NOMO-1 treated with dmso at 0.1 percent for 144 hours (cell line): Measurements from ENCODE around the gene STBD1.
"Not testable (repeated sequence)": the region's sequence is repeated elsewhere in the genome, so short reads cannot be mapped to it uniquely, and the experiment has no call there.

Source experiments
- DNase-seq: peaks from one replicate; lab custom pipeline; 2025; ENCODE audit not compliant: unreplicated experiment; lab: John Stamatoyannopoulos, UW

STBD1 gene

DNA sequence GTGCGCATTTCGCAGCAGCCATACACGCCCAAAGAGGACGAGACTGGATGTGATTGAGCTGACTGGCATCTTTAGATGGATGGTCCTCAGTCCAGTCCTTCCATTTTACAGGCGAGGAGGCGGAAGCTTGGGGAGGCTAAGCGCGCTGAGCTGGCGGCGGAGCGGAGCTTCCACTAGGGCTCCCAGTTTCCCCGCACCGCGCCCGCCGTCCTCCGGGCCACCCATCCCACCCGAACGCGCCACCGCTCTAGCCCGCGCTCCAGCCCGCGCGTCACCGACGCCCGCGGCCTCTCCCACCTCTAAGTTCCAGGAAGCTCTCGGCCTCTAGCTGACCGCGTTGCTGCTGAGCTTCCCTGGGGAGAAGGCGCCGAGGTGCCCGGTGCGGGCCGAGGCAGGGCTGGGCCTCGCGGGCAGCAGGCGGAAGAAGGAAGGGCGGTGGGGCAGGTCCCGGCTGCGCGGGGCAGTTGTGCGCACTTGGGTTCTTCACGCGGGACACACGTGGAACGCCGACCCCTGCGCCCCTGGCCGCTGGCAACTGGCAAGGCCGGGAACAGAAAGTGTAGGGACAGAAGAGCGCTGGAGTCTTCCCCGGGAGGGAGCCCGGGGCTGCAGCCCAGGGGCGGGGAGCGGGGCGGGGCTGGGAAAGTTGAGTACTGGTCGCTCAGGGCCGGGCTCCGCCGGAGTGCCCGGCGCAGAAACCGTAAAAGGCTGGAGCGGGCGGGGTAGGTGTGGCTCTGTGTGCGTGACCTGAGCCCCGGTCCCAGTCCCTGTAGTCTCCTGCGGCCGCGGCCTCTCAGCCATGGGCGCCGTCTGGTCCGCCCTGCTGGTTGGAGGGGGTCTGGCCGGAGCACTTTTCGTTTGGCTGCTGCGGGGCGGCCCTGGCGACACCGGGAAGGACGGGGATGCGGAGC, at the start of gene STBD1:
STBD1 (plus strand) TSS at position 763 of the 911 bp plus-strand sequence; CDS start at position 800, 37 bp downstream.
- DNase-seq, result peak; percentile 50

DNA sequence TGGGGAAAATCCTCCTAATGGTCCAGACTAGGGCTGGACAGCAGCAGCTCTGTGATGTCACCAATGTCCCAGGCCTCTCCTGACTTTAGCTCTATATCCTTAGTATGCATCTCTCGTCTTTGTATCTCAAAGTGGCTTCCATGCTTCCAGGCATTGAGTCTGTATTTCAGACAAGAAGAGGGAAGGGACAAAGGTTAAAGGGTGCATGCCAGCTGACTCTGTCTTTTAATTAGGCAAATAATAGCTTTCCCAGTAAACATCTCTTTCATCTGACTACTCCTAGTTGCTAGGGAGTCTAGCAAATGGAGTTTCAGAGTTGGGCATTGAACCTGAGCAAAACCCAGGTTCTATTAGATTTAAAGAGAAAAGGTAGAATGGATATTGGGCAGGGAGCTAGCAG, 49.6 kb upstream of the STBD1 start:
- DNase-seq, result no peak

DNA sequence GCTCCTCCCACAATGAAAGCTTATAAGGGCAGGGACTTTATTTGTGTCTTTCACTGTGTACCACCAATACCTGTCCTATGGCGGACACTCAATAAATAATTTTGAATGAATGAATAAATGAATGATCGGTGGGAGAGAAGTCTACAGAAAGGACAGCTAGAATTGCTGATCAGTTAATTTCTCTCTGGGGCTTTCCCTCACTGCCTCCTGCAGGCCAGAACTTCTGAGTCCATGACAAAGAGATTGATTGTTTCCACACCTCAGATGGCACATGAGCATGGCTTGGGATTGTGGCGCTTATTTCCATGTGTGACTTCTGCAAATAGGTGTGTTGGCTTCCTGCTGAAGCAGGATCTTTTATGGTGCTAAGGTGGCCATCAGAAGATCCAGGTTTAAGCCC, 48.7 kb upstream of the STBD1 start:
- DNase-seq, result no peak

DNA sequence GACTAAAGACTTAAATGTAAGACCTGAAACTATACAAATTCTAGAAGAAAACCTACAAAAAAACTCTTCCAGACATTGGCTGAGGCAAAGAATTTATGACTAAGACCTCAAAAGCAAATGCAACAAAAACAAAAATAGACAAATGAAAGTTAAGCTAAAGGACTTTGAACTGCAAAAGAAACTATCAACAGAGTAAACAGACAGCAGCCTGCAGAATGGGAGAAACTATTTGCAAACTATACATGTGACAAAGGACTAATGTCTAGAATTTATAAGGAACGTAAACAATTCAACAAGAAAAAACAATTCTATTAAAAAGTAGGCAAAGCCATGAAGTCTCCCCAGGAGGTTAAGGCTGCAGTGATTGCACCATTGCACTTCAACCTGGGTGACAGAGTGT, 46.0 kb upstream of the STBD1 start:
- no peak for DNase-seq

DNA sequence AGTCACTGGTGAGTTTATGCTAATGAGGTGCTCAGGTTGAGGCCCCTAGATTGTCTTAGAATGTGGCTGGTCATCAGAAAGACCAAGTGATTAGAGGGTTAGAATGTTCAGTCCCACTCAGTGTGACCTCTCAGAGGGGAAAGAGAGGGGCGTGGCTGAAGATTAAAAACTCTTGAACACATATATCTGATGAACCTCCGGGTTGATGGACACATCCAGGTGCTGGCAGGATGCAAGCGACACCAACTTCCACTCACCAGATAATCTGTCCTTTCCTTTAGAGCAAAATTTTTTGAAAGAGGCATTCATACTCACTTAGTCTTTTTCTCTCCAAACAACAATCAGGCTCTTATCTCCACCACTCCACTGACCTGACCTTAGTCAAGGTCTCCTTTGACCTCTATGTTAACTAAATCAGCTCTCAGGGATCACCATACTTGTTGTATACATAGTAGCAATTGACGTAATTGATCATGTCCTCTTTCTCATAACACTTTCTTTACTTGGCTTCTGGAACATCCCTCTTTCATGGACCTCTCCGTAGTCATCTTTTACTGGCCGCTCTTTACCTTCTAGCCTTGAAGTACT, 40.8 kb upstream of the STBD1 start:
- no peak for DNase-seq

DNA sequence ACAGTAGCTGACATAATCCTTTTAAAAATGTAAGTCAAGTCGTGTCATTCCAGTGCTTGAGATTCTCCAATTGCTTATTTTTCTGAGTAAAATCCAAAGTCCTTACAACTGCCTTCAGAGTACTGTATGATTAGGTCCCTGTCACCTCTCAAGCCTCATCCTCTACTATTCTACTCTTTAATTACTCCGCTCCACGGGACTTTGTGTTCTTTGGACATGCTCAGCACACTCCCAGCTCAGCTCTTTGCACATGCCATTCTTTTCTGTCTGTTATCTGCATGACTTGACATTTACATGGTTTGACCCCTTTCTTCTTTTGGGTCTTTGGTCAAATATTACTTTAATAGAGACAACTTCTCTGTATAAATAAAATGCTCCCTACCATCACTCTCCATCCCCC, 39.9 kb upstream of the STBD1 start:
- no peak for DNase-seq

DNA sequence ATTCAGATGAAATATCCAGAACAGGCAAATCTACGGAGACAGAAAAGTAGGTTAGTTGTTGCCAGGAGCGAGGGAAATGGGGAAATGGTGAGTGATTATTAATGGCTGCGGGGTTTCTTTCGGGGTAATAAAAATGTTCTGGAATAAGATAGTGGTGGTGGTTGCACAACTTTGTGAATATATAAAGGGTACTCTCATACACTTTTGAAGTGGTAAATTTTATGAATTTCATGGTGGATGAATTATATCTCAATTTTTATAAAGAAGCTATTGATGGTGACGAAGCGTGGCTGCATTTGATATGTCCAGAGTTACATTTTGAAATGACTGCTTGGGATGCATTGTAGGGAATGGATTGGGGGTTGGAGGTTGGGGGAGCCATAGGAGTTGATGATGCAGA, 38.7 kb upstream of the STBD1 start:
- no peak for DNase-seq

DNA sequence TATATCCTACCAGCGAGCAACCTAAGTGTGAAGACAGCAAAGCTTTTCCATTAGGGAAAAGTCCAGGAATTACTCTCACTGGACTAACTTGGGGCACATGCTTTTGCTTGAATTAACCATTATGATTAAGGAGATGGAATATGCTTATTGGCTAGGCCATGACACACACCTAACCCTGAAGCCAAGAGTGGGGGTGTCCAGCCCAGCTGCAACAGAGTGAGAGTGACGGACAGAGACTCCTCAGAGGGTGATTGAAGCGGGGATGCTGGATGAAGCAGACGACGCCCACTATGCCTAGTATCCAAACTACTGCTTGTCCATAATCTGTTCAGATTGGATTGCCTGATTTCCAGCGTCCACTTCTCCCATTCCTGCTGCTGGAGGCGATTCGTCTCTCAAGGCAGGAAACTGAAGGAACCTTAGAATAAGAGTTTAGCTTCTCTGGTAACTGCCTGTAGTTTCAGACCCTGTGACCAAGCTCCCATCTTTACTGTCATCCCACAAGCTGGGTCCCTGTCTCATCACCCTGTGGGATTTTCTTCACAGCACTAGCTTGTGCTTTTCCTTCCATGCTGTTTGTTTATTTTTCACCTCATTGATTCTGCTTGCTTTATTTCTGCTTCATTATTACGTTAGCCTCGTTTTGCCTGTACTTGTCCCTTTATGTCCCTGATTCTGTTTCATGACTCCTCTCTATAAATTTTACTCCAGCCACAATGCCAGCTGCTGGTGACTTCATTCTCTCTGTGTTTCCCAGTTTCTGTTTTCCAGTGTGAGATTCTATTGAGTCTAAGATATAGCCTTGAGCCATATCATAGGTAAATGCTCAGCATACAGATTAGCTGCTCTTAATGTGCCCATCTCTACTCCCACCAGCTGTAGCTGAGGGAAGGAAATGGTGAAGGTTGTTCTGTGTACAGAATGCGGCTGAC, 36.0 kb upstream of the STBD1 start:
- DNase-seq, result no peak

DNA sequence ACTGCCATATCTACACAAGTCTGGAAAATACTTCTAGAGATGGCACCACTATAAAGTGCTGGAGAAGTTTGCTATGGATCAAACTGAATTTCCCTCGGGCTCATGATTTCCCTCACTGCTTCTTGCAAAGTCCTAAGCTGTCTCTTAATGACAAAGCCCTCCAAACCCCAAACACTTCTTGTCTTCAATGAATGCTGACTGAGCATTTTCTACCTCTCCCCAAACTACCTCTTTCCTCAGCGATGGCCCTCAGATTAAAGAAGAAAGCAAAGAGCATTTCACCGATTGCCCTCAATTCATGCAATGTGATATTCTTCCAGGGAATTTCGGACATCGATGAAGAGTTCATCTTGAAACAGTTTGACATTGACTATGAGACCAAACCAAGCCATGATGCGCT, 35.3 kb upstream of the STBD1 start:
- no peak for DNase-seq

DNA sequence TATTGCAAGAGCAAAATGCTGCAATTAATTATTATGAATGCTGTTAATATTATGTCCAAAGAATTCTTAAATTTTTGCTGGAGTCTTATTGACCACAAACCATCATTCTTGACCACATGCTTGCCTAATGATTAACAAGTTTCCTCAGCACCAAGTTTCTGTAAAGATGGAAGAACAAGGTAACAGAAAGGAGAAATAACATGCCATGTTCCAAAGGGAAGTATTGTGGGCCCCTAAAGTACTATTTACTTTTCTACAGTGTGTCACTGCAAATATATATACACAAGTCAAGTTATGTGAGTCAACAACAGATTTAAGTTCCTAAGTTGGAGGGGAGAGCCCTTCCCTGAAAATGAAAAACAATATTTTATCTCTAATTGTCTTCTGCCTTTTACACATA, 34.5 kb upstream of the STBD1 start:
- no peak for DNase-seq

DNA sequence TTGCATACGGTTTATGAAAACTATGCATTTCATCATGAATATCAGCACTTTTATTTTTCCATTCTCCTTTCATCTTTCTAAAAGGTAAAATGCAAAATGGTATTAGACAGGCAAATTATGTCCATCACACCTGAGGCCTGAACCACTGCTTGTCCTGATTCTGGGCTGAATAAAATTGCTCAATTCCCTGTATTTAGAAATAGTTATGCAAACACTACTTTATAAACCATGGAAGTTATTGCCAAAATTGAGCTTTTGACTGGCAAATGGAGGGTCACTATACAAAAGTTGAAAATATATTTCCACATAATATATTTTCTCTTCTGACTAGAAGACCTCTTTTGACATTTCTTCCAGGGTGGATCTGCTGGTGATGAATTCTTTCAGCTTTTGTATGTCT, 34.0 kb upstream of the STBD1 start:
- DNase-seq, result no peak

DNA sequence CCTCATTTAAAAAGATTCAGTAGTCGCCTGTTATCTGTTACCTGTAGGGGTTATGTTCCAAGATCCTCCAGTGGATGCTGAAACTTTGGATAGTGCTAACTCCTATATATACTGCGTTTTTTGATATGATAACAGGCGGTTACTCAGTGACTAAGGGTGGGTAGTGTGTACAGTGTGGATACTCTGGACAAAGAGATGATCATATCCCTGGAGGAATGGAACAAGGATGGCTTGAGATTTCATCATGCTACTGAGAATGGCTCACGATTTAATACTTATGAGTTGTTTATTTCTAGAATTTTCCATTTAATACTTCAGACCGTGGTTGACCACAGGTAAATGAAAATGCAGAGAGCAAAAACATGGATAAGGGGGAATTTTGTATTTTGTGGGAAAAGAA, 33.5 kb upstream of the STBD1 start:
- DNase-seq, result no peak

DNA sequence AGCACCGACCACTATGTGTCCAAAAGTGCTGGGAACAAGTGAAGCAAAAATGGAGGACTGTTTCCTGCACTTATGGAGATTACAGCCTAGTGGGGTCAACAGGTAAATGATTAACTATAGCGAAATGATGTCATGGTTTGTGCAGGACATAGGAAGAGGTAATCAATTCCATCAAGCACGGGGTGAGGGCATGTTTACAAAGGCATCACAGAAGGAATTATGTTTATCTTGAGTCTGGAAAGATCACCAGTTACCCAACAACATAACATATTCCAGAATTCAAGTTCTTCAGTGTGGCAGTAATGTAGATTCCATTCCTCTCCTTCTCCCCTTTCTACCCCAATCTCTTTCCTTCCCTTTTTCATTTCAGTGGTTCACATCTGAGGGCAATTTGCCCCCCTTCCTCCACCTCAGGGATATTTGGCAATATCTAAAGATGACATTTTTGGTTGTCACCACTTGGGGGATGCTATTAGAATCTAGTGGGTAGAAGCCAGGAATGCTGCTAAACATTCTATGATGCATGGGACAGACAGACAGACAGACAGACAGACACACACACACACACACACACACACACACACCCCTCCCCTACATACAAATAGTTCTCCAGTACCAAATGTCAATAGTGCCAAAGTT, 30.9 kb upstream of the STBD1 start:
- peak; percentile 51 for DNase-seq

DNA sequence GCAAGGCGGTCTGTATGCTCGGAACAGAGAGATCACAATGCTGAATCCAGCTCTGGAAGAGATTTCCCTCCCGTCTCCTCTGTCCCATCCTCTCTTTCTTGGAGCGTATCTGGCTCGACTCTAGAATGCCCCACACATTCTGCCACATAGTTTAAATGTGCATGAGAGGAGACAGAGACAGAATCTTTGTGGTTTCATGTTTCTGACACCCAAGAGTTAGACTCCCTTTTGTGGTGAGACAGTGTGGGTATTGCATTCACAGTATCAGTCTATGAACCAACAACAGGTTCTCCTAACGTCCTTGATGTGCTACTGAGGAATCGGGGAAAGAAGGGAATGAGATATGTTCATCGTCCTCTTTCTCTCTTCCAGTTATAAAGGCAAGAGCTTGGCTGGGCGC, 29.7 kb upstream of the STBD1 start:
- DNase-seq, result no peak

DNA sequence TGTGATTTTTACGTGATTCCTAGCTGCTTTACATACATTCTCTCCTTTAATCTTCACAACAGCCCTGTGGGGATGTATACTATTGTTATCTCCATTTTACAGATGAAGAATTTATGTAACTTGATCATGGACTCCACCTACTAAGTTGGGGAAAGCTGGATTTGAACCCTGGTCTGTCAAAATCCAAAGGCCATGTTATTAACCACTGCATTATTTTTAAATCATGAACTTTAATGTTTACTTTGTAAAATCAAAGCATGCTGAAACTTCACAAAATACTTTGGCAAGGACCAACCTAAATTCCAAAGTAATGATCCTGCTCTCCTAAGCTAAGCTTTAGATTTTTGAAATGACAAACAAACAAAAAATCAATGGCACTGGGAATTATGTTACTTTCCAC, 28.9 kb upstream of the STBD1 start:
- no peak for DNase-seq

DNA sequence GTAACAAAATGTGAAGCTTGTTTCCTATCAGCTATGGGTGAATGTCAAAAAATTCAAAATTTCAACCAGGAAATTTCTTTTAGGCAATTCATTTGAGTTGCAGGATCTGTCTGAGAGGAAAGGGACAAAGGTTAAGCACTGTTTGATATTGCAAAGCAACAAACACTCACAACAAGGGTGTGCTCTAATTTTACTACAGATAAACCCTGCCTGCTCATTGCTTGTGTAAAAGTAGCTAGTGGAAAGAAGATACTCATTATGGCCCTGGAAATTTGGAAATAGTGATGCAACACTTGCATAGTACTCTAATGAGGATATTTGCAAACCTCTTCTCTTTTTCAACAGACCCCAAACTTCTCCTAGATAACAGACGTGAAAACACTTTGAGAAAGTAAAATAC, 27.9 kb upstream of the STBD1 start:
- peak; percentile 51 for DNase-seq

DNA sequence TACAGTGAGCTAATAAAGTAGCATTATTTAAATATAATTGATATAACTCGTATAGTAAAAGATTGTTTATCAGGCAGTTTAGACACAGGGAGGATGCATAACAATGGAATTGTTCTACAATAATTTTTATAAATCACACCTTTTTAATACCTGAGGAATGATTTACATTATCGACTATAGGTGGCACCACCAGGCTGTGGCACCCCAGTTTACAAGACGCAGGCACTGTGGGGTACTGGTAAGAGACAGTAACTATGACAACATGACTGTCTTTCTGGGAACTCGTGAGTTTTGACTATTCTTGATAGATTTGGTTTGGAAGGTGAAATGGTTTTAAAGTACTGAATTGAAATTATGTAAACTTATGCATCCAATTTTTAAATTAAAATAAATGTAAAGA, 27.1 kb upstream of the STBD1 start:
- no peak for DNase-seq

DNA sequence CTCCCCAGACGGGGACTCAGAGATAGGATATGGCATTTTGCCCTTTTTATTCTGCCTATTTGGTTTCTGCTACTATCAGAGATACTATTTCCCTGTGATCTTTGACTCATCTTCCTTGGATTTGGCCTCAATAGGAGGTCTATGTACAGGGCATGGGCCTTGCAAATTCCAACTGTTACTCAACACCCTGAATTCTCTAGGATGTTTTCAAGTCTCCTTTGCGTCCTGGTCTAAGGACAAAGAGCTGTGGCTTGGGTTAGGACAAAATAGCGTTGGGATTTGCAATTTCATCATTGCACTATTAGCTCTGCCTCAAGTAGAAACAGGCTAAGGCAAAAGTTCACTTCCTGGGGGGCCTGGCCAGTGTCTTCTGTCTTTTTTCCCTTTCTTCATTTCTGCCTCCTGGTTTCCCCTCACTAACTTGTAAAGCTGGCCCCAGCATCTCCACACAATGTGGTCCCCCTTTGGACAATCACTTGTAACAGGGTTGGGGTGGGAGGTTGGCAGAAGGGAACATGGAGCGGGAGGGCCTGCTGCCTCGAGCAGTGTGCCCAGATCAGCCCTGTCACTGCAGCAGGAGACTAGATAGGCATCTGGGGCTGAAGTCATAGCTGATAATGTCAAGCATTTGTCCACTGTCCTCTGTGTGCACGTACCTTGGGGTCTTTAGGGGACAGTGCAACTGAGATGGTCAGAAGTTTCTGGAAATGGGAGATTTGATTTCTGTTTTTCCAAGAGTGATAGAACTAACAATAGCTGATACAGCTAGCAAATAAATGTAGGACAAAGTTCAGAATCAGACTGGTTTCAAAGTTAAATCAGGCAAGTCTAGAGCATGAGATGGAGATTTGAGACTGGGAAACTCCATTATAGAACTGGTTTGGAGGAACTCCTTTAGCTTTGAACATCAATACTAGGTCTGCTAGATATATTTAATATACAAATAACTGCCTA, 25.8 kb upstream of the STBD1 start:
- DNase-seq, result no peak

DNA sequence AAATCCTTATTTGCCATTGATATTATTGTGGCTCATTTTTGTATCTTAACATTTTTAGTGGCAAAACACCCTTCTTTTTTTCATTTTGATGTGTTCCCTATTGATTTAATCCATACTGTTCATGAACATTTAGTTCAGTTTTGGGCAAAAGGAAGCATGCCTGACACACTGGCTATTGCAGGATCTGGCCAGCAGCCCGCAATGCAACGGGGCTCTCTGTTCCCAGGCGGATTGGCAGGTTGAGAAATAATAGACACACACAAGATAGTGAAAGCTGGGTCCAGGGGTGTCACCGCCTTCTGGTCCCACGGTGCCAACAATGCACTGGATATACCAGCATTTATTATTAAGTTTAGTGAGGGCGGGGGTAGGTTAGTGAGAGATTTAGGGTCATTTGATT, 24.9 kb upstream of the STBD1 start:
- not testable (repeated sequence) for DNase-seq
